RCC 7860 (cell line): Measurements from ENCODE around the gene MSI2.

Source experiments
- DNase-seq: peaks from one replicate; pipeline ENCODE4 v3.0.0-alpha.2; 2015; ENCODE audit warnings: low spot score
- FAIRE-seq: peaks from 2 replicates; lab custom pipeline; 2012; peaks lifted over from hg19 to GRCh38; lab: Jason Lieb, UNC

The MSI2 gene

DNA sequence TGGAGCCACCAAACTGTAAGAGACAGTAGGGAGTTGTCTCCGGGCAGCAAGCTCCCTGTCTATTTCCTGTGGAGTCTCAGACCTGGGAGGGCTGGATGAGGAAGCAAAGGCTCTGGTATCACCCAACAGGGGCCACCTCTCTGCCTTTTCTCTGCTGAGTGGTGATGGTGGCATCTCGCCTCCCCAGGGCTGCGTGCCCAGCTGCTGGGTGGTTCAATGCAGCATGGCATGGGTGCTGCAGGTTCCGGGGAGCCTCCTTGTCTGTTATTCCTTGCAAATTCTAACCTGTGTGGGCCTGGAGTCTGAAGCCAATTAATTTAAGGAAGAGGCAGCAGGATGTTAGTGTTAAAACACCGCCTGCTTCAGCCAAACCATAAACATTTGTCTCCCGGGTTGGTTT, 410.6 kb downstream of the MSI2 start:
- DNase-seq (no peak), FAIRE-seq (no peak)

DNA sequence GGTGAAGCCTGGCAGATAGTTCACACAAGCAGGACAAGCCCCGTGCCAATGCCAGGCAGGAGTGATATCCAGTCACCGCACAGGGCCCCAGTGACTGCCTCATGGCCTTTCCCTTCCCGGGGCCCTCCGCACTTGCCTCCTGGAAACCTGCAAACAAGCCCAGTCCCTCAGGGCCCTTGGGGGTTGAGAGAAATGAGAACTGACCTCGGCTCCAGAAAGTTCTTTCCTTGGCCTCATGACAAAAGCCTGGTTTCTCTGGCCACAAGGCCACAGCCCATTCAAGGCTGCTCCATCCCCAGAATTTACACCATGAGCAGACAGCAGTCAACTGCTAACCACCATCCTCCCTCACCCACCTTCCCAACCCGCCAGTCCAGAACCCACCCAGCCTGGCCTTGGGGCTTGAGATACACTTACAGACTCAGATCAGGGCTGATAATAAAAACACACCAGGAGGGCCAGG, 411.2 kb downstream of the MSI2 start:
- no peak for FAIRE-seq
- no peak for DNase-seq

DNA sequence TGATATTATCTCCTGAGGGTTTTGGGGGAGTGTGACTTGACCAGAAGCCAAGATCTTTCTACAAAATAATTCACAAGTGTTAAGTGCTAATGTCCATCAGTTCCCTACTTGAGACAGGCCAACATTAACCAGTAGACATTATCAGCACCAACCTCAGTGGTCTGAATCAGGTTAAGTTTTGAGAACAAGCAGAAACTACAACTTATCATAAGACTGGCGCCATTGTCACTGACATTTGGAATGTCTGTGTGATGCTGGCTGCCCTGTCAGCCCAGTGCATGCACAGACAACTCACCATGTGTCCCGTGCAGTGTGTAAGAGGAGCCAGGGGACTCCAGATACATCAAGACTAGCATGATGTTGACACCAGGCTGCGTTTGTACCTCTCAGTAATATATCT, 412.0 kb downstream of the MSI2 start:
- no peak for FAIRE-seq
- DNase-seq: no peak

DNA sequence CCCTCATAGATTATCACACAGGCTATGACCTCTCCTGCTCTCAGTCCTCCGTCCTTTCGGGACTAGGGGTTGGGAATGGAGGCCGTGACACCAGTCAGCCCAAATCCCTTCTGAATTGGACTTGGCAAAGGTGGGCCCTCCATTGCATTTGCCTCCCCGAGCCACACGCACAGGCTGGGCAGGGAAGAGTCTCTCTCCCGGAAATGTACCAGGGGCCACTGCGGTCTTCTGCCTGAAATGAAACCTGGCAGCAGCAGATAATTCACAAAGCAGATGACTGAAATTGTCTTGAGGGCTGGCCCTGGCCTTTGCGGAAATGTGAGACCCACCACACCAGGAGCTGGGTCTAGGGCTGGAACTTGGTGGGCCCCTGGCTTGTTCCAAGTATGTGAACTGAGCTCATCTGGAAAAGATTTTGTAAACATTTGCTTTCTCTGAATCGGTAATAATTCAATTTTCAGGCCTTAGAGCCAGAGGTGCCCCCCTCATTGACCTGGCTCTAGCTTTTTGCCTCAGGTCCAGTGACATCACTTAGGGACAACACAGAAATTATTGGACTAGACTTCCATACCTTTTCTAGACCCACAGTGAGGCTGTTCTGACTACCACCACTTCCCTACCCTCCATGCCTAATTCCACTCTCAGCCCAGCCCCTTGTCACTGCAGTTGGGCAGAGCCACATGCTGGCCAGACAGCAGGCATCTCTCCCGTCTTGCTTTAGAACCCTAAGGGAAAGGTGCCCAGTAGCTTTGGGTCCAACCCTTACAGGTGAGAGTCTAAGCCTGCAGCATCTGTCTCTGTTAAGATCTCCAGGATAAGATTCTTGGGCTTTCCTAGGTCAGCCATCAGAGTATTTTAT, 413.6 kb downstream of the MSI2 start:
- FAIRE-seq: no peak

DNA sequence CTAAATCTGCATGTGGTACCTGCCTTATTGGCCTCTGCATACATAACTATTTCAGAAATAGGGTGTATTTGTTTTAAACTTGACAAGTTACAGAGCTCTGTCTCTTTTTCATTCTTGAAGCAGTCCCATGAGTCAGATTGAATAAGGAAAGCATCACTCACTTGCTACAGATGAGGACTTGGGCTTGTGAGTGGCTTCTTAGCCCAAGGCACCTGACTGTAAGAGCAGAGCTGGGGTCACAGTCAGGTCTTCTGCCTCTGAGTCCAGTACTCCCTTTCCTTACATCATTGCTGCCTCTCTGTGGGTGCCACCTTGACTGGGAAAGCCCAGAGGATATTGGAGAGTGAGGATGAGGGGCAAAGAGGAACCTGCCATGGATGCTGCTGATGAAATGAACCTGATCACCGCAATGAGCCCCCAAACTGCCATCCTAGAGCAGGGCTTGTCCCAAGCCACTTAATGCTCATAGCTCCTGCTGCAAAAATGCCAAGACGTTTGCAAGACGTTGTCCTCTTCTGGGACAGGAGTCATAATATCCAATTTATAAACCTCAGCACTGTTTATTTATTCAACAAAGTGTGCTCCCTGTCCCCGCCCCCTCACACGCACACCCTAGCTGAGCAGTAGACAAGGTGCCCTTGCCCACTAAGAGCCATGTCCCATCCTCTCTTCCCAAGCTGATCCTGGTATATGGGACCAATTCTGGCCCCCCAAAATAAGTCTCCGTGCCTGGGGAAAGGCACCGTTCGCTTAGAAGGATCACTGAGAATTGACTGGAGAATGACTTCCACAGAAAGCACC, 414.6 kb downstream of the MSI2 start:
- FAIRE-seq (no peak), DNase-seq (no peak)

More for the DNA sequence above, 413.6 kb downstream of the MSI2 start:
- DNase-seq: no peak

DNA sequence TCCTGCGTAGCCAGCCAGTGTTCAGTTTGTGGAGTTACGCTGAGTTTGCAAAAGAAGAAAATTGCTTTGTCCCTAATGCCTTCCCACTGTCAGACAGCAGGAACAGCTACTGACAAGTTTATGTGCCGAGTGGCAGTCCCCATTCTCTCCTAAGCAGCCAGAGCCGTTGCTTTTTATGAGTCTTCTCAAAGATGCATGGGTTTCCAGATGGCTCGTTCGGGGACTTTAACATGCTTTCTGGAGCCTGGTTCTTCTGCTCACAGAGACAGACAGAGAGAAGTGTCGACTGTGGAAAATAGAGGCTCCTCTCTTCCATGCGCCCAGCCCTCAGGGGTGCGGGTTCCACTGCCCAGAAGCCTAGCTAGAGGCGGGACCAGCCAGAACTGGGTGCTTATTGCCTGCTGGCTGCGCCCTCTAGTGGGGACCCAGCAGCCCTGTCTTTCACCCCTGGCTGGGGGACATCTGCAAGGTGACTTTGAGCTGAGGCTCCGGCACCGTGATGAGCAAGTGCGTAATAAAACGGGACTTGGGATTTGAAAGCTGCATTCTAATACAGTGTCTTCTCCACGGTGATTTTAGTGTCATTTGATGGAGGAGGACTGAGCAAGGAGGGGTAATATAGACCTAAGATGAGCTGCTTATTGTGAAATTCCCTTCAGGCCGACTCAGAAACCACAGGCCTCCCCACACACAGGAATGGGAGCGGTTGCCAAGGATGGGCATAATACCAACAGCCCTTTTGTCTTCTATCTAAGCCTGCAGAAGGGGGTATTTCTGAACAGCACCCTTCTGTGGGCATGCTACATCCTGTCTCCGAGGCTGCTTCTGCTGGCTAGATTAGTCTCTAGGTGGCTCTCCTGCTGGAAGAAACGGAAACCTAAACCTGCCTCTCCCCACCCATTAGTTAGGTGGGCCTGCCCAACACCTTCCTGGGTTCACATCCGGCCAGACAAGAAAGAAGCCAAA, 415.6 kb downstream of the MSI2 start:
- FAIRE-seq: no peak

DNA sequence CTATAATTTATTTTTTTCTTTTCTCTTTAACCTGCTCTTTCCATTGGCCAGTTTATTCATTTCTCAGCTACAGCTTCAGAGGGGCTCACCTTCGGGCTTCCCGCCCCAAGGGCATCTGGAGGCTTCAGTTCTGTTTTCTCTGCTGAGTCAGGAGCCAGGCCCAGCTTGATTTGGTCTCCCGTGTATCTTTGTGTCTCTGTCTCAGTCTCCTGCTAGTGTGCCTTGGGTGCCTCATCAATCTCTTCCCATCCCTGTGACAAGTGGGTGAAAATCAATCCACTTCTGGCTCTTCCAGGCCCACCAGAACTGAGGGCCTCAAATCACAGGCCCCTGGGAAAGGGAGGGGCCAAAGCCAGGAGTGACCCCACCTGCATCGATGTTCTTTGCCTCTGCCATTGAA, 416.6 kb downstream of the MSI2 start:
- FAIRE-seq (no peak), DNase-seq (no peak)

More for the DNA sequence above, 415.6 kb downstream of the MSI2 start:
- DNase-seq: peak; percentile 45

DNA sequence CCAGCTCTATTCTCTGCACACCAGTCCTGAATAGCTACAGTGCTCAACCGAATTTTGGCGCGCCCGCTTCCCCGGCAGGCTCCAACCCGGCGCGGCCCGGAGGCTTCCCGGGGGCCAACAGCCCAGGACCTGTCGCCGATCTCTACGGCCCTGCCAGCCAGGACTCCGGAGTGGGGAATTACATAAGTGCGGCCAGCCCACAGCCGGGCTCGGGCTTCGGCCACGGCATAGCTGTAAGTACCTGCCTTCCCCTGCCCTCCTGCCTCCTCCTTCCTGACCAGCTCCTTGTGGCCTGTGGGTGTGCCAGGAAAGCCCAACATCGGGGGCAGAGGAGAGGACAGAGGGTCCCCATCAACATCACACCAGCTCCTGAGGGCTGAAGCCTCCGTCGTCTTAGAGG, 418.6 kb downstream of the MSI2 start:
- no peak for FAIRE-seq

DNA sequence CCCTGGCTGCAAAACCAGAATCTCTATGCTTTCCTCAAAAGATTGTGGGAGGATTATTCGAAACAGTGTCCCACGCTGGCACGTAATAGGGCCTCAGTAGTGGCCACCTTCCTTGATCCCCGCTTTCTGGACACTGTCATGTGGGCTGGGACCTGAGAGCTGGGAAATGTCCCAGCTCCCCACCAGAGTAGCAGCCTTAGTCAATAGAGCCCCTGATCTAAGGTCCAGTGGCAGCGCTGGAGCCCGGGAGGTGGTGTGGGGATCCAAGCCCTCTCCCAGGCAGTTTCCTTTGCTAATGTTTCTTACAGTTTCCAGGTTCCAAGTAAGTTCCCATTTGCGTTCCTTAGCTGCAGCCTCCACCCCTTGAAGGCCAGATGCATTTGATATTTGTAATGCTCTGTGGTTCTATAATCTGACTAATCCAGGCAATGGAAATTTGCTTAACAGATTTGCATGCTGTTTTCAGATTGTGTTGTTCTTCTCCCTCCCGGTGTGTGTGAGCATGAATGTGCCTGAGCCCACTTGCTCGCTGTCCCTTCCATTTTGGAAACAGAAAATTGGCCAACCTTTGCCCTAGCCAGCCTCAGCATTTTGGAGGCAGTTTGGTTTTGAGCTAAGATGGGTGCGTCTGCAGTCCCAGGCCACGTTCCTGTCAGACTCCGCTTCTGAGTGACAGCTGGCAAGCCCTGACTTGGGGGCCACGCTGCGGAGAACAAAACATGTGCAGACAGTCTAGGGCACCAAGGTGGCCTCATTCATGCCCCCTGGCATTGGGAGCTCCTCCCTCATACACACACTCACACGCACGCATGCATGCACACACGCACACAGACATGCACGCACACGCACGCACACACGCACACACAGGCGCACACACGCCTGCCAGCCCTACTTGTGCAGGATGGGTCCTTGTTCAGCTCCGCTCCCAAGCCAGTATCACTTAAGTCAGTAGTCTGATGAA, 419.4 kb downstream of the MSI2 start:
- no peak for DNase-seq
- no peak for FAIRE-seq

More for the DNA sequence above, 418.6 kb downstream of the MSI2 start:
- no peak for DNase-seq

DNA sequence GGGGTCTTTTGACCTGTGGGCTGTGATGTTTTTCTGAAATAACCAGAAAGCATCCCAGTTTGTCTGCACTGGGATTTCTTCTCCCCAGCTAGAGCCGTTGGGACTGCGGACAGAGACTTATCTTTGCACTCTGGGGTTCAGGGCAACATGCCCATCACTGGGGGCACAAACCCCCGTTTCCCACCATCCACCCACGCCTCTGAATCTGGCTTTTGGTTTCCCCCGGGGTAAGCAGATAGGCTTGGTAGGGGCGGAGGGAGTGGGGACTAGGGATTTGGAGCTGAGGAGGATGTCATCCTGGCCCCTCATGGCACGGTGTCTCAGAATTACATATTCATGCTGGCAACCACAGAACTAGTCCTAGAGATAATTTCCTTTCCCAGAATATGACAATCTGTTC, 420.2 kb downstream of the MSI2 start:
- no peak for DNase-seq
- FAIRE-seq: no peak

DNA sequence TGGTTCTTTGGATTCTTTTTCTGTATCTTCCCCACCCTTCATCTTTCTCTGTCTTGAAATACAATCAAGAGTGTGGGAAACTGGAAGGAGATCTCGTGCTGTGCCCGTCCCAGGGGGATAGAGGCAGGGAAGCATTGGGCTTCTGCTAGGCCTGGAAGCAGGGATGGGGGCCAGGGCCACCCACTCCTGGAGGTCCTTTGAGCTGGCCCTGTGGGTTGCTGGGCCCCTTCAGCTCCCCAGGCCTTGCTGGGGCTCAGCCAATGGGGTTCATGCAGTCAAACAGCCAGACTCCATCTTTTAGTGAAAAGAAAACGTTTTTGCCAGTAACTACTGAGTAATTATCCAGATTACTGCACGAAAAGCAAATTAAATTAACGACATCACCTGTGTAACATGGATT, 421.0 kb downstream of the MSI2 start:
- no peak for DNase-seq
- FAIRE-seq: no peak

DNA sequence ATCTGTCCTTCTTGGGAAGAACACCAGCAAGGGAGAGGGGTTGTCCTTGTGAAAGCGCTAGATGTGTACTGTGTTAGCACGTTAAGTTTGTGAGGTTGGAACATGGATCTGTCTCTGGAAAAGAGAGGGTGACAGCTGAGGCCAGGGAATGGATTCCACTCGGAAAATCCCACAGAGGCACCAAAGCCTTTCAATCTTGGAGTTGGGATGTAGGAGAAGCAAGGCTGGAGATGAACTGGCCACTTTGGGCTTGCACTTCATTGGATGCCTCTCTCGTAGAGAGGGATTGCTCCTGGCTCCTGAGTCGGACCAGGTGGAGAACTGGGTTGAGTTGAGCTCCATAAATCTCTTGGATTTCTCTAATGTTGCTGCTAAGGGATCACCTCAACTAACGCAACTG, 421.5 kb downstream of the MSI2 start:
- DNase-seq (no peak), FAIRE-seq (no peak)

DNA sequence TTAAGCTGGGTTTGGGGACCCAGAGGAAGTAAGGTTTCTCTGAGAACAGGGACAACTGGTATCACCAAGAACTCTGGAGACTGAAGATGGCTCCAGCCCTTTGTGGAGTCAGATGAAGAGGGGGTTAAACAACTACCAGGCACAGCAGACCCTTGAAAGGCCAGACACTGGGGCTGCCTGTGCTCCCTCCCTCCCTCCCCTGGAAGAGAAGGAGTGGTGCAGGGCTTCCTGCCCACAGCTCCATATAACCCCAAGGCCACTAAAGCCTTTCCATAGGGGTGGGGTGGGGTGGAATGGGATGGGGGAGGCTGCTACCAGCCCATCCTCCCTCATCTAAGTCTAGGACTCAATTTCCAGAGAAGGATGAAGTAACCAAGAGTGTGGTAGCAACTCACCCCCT, 422.1 kb downstream of the MSI2 start:
- FAIRE-seq (no peak), DNase-seq (no peak)

DNA sequence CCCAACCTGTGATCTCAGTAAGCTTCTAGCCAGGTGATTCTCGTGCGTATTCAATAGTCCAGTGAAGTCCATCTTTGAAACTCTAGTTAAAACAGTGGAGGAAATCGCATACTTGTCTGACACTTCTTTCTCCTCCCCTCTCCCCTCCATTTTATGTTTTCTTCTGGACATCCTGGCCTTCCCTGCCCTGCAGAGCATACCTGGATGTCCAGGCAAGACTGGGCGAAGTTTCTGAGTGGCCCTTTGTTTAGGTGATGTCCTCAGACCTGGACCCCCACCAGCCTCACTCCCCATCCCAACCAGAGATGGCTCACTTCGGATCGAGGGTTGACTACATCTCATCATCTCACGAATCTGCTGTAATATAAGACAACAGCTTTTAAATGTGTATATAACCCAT, 423.0 kb downstream of the MSI2 start:
- no peak for DNase-seq
- FAIRE-seq: no peak

DNA sequence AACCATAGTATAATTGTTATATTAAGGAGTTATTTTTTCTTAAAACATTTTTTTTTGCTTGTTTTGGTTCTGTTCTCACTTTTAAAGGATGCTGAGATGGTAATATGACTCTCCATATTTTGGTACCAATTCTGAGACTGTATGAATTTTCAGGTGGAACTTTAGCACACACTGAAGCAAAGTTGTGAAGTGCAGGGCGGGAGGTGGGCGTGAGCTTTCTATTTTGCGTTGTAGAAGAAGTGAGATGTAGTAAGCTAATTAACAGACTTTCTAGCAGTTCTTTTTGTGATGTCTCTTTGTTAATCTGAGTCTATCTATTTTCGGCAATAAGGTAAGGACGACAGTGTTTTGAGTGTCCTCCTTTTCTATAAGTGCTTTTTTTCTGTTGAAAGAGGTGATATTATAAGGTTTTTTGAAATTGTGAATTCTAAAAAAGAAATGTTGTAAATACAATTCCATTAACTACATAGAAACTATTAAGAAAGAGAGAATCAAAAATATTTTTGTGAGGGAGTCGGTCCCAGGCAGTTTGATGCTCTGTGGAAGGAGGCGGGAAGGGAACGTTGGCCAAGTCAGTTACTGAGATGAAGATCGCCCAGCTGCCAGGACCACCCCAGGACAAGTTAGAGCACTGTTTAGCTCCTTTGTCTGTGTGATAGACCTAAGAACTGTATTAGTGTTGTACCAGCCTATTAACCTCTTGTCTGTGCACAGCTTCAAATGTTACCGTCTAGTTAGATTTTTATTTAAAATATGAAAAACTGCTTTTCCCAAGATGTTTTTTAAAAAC, 423.8 kb downstream of the MSI2 start:
- FAIRE-seq: no peak
- DNase-seq: no peak

DNA sequence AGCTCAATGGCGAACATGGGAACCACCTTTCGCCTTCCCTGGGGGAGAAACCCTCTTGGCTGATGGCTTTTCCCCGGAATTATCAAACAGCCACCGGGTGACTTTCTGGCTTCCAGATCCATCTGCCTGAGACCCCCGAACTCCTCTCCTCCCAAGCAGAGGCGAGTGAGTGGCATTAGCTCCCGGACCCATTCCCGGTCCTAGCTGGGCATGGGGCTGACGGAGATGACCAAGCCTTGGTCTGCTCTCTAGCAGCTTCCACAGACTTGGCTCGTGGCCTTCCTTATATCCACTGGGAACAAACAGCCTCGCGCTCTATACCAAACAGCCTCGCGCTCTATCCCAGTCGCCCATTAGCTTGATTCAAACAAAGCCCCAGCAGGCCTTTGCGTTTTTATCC, 426.4 kb downstream of the MSI2 start:
- DNase-seq (no peak), FAIRE-seq (no peak)

DNA sequence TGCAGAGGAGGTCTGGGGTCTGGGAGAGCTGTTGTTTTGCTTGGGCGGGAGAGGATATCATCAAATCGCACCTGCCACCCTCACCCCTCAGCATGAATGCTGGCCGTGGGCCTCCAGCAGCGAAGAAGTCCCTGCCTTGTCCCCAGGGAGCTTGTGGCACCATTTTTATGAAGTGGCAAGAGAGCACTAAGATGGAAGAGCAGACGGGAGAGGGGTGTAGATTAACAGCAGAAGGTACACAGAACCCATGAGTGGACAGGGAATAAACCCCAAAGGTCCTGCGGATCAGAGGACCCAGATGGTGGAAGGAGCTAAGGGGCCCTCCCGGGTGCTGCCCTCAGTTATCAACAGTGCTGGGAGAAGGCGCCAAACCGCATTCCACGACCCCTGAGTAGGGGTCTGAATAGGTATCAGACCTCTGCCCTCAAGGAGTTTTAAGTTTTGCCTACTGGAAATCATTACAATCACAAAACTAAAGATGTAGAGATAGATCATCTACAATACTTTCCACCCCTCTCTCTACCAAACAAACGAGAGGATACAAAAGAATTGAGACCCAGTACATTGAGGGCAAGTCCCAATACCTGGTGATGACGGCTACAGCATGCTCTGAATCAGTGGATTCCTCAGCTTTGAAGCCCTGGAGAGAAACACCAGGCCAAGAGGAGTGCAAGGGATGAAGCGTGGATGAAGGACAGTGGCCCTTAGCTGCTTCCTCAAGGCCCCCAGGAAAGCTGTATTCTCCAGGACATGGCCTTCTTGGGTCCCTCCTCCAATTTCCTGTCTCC, 428.6 kb downstream of the MSI2 start:
- no peak for FAIRE-seq
- no peak for DNase-seq

DNA sequence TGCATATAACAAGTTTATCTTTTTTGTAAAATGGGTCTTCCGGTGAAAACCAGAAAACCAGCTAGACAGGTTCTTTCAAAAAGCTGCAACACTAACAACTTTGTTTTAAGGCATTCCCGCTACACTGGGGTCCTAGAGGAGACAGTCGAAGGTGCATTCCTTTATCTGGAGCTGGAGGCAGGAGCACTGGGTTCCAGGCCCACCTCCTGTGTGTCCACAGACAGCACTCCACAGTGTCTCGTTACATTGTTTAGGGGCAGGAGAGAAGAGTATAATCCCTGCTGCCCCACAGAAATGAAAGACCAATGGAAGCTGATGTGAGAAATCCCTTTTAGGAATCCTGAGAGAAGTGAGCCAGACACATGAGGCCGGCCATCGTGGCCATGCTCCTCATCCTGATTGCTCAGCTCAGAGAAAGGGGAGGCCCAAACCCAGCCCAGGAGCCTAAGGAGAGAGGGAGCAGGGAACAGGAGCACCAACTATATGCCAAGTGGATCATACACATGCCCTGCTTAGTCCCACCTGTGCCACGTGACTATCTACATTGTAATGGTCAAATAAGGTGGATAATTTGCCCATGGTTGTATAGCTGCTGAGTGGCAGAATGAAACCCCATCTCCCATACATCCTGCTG, 429.3 kb downstream of the MSI2 start:
- FAIRE-seq (no peak), DNase-seq (no peak)
